GM10266 (cell line): ENCODE results near the gene PALLD.

Experiments used
- DNase-seq: peaks from one replicate; pipeline ENCODE4 v3.0.0; 2012; ENCODE audit errors: extremely low spot score
- TF ChIP-seq, protein P1 (sequence below): IDR thresholded peaks from 2 replicates; pipeline ENCODE4 v1.5.1; 2012; ENCODE audit warnings: mild to moderate bottlenecking, low read depth; ENCODE audit not compliant: control insufficient read depth, insufficient read depth; ENCODE audit errors: missing control alignments

PALLD gene

DNA sequence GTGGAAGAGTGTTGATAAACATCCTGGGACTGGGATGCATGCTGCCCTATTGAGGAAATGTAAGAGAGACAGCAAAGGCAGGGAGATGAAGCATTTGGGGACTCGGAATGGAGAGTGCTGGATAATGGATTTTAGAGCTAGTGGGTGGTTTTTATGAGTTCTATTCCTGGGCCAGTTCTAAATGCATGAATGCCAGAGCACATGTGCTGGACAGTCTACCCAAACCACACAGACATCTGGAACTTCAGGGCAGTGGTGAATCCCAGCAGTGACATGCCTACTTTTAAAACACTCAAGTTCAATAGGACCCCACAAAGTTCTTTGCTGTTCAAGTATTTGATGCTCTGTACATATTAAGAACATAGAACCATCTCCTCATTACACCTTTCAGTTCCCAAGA, 379.3 kb downstream of the PALLD start:
- no peak for DNase-seq
- TF ChIP-seq, protein P1, sequence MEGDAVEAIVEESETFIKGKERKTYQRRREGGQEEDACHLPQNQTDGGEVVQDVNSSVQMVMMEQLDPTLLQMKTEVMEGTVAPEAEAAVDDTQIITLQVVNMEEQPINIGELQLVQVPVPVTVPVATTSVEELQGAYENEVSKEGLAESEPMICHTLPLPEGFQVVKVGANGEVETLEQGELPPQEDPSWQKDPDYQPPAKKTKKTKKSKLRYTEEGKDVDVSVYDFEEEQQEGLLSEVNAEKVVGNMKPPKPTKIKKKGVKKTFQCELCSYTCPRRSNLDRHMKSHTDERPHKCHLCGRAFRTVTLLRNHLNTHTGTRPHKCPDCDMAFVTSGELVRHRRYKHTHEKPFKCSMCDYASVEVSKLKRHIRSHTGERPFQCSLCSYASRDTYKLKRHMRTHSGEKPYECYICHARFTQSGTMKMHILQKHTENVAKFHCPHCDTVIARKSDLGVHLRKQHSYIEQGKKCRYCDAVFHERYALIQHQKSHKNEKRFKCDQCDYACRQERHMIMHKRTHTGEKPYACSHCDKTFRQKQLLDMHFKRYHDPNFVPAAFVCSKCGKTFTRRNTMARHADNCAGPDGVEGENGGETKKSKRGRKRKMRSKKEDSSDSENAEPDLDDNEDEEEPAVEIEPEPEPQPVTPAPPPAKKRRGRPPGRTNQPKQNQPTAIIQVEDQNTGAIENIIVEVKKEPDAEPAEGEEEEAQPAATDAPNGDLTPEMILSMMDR, result no peak

DNA sequence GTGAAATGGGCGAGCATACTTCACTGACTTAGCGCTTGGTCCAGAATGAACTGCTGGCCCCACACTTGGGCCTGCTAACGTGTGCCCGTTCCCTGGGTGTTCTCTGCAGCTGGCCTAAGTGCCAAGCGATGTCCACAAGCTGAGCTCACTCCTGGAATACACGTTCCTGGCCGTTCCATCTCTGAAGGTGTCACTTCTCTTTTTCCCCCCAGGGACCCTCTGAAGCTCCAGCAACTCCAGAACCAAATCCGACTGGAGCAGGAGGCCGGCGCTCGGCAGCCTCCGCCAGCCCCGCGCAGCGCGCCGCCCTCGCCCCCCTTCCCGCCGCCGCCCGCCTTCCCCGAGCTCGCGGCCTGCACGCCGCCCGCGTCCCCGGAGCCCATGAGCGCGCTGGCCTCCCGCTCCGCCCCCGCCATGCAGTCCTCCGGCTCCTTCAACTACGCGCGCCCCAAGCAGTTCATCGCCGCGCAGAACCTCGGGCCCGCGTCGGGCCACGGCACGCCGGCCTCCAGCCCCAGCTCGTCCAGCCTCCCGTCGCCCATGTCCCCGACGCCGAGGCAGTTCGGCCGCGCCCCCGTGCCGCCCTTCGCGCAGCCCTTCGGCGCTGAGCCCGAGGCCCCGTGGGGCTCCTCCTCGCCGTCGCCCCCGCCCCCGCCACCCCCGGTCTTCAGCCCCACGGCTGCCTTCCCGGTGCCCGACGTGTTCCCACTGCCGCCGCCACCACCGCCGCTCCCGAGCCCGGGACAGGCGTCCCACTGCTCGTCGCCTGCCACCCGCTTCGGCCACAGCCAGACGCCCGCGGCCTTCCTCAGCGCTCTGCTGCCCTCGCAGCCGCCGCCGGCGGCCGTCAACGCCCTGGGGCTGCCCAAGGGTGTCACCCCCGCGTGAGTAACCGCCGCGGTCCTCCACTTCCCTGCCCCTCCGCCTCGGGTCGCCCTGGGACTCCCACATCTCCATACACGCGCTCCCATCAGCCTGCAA, 380.9 kb downstream of the PALLD start:
- TF ChIP-seq, protein P1, result no peak
- DNase-seq, result peak; percentile 52

DNA sequence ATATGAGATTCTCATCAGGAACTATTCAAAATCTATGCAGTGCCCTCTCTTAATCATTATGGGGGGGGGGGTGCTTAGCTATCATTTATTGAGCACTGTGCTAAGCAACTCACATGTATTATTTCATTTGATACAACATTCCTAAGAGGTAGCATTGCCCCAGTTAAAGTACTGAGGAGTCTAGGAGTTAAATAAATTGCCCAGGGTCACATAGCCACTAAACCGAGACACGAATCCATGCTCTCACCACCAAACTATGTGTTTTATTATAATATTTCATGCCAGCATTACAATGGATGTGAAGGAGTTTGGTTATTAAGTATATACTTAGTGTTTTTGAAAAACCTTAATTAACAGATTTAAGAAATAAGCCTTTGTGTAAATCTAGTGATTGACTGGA, 381.8 kb downstream of the PALLD start:
- DNase-seq, result no peak
- TF ChIP-seq, protein P1, result no peak

DNA sequence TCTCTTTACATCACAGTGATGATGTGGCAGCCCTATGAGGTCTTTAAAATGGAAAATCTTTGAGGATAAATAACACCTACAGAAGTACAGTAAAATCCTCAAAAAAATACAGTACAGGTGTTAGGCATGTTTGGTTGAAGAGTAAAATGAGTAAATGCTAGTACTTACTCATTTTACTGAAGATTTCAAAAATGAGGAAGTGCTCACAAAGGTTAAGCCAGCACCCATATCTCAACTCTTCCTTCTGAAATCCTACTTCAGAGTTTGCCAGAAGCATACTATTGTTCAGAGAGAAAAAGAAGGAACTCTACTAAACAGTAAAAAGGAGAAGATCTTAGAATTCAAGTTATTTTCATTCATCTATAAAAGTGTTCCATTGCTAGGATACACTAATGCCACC, 382.3 kb downstream of the PALLD start:
- TF ChIP-seq, protein P1, result no peak
- DNase-seq, result no peak

DNA sequence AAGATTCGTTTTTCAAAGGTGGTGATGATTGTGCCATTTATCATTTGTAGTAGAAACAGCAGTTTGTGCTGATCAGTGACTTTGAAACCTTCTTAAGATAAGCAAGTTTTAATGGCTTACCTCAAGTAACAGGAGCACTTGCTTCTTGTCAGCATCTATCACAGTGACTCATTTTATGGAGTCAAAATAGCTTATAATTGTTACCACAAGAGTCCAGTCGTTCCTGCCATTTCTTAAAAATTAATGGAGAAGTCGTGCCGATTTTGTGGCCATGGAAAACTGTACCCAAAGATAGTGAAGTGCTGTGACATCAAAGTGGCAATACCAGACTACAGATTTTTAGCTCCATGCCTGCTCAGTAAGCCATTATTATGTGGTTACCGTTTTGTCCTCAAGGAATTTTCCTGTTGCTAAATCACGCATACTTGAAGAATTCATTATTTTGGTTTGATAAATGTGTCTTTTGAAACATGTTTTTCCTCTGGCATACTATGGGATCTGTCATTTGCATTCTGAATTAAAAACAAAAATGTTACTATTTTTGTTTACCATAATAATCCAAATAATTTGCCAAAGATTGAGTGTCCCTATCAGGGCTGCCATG, 383.3 kb downstream of the PALLD start:
- TF ChIP-seq, protein P1, result no peak
- no peak for DNase-seq

DNA sequence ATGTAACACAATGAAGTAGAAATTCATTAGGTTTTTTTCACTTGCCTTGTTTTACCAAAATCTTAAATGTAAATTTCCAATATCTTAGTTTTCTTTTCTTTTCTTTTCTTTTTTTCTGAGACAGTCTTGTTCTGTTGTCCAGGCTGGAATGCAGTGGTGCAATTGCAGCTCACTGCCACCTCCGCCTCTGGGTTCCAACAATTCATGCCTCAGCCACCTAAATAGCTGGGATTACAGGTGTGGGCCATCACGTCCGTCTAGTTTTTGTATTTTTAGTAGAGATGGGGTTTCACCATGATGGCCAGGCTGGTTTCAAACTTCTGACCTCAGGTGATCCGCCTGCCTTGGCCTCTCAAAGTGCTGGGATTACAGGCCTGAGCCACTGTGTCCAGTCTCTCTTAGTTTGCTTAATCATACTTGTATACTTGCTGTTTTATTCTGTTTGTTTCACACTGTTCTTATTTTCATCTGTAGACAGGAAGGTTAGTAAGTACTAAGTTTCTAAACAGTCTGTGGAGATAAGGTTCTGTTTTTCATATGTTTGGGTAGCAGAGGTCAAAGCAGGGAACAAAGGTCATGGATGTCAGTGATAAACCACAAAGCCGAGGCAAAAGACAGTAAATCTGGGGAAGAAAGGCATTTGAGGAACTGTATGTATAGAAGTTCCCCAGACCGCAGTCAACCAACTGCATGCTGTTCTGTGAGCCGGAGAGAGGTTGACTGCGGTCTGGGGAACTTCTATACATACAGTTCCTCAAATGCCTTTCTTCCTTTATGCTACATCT, 384.2 kb downstream of the PALLD start:
- TF ChIP-seq, protein P1, result no peak

More for the DNA sequence above, 384.2 kb downstream of the PALLD start:
- DNase-seq, result peak; percentile 35
